ENCODE results near the gene SOX6.

Gene SOX6

DNA sequence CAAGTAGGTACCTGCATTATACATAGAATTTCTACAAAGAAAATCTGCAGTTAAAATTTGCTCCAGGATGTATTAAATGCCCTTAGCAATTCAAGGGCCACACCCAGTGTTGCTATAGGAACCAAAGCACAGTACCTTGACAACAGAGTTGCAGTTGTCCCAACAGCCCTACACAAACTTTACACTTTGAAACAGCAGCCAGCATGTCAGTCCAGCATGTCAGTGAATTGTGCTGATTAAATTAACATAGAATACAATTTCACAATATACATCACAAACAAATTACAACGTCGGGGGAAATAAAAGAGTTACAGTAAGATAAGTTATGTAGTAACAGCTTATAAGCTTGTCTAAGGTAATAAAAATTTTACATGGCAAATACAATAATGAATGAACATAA, 389.2 kb downstream of the SOX6 start:
- peaks cover 9% of the 10 kb centered on the region for H3K4me1 ChIP-seq (ENCODE audit: control insufficient read depth, insufficient read depth, low read length)
- H3K27me3 ChIP-seq (ENCODE audit: control insufficient read depth in 1 of 2, insufficient read depth in 2 of 2, low read length in 2 of 2): no peaks in the 10 kb centered on the region
- H3K36me3 ChIP-seq (ENCODE audit: control insufficient read depth in 2 of 2, insufficient read depth in 2 of 2, low read length in 2 of 2): no peaks in the 10 kb centered on the region
- H3K4me3 ChIP-seq (ENCODE audit: low read length in 2 of 2): no peak overlapping the region
- no peak overlapping the region for H3K9ac ChIP-seq (ENCODE audit: low read length in 2 of 2)
- no peak overlapping the region for H3K27ac ChIP-seq (ENCODE audit: low read length)
- H3K9me3 ChIP-seq (ENCODE audit: control insufficient read depth in 2 of 2, low read length in 2 of 2): no peaks in the 10 kb centered on the region

DNA sequence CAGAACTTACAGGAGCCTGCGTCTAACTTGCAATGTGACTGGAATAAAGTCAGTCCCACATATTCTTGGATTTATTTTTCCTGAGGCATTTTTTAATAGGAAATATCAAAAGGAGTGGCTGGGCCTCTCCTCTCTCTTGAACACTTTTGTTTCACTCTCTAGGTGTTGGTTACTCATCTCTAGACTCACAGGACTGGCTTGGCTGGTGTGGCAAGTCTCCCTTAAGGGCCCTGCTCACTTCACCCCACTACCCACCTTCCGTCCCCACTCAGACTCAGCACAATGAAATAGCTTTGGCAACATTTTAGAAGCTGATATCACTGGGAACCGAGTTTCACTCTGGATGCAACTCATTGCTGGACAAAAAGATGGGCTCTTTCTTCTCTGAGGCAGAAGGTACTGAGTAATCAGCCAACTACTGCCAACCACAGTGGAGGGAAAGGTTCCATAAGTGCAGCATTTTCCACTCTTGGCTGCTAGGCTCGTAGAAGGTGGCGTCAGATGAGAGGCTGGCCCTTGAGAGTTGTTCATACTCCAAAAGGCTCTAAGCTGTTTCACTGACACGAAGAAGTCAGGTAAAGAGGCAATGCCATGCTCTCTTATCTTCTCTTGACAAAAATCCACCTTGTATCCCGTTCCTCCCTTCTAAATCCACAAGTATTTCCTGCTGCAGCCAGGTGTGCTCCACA, 390.6 kb downstream of the SOX6 start:
- Histone ChIP-seq H3K27ac (ENCODE audit: low read length) (no peak overlapping the region), H3K4me3 (ENCODE audit: low read length in 2 of 2) (no peak overlapping the region), H3K9me3 (ENCODE audit: control insufficient read depth in 2 of 2, low read length in 2 of 2) (no peaks in the 10 kb centered on the region), H3K36me3 (ENCODE audit: control insufficient read depth in 2 of 2, insufficient read depth in 2 of 2, low read length in 2 of 2) (no peaks in the 10 kb centered on the region), H3K27me3 (ENCODE audit: control insufficient read depth in 1 of 2, insufficient read depth in 2 of 2, low read length in 2 of 2) (no peaks in the 10 kb centered on the region), H3K4me1 (ENCODE audit: control insufficient read depth, insufficient read depth, low read length) (peaks cover 9% of the 10 kb centered on the region), H3K9ac (ENCODE audit: low read length in 2 of 2) (no peak overlapping the region)

DNA sequence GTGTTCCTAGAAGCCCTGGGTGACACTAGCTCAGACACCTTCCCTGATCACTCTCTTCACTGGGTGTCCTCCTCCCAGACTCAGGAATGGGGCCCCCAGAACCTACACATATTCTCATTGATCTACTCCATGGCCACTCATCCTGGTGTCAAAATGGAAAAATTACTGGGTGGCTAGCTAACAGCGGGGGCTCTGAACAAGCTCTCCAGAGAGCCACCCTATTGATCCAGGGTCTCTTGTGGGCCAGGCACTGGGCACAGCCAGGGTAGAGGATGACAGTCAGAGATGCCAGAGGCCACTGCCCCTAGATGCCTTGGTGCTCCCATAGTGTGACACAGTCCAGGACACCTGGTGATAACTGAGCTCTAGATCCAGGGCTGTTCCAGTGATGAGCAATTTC, 393.1 kb downstream of the SOX6 start:
- no peaks in the 10 kb centered on the region for H3K36me3 ChIP-seq (ENCODE audit: control insufficient read depth in 2 of 2, insufficient read depth in 2 of 2, low read length in 2 of 2)
- H3K9me3 ChIP-seq (ENCODE audit: control insufficient read depth in 2 of 2, low read length in 2 of 2): no peaks in the 10 kb centered on the region

DNA sequence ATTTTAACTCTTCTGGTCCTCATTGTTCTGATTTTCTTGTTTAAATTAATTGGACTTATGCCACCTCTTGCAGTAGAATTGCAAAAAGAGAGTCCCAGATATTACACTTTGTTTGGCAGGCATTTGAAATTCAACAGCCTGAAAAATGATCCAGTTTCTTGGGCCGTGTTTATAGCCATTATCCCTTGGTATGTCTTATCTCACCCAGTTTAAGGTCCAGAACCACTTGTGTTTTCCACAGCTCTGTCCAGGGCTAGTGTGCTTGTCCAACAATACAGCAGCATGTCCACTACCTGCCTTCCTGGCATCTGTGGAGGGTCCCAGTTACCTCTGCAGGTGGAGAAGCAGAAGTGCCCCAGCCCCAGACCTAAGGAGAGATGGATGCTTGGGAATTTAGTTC, 397.4 kb downstream of the SOX6 start:
- Histone ChIP-seq H3K9ac (ENCODE audit: low read length in 2 of 2) (no peak overlapping the region), H3K9me3 (ENCODE audit: control insufficient read depth in 2 of 2, low read length in 2 of 2) (no peaks in the 10 kb centered on the region), H3K27ac (ENCODE audit: low read length) (no peak overlapping the region), H3K4me1 (ENCODE audit: control insufficient read depth, insufficient read depth, low read length) (no peaks in the 10 kb centered on the region), H3K36me3 (ENCODE audit: control insufficient read depth in 2 of 2, insufficient read depth in 2 of 2, low read length in 2 of 2) (no peaks in the 10 kb centered on the region), H3K27me3 (ENCODE audit: control insufficient read depth in 1 of 2, insufficient read depth in 2 of 2, low read length in 2 of 2) (no peaks in the 10 kb centered on the region), H3K4me3 (ENCODE audit: low read length in 2 of 2) (no peak overlapping the region)

More for the DNA sequence above, 393.1 kb downstream of the SOX6 start:
- H3K4me3 ChIP-seq (ENCODE audit: low read length in 2 of 2): no peak overlapping the region
- no peak overlapping the region for H3K27ac ChIP-seq (ENCODE audit: low read length)
- no peak overlapping the region for H3K9ac ChIP-seq (ENCODE audit: low read length in 2 of 2)
- peaks cover 4% of the 10 kb centered on the region for H3K4me1 ChIP-seq (ENCODE audit: control insufficient read depth, insufficient read depth, low read length)
- no peaks in the 10 kb centered on the region for H3K27me3 ChIP-seq (ENCODE audit: control insufficient read depth in 1 of 2, insufficient read depth in 2 of 2, low read length in 2 of 2)

DNA sequence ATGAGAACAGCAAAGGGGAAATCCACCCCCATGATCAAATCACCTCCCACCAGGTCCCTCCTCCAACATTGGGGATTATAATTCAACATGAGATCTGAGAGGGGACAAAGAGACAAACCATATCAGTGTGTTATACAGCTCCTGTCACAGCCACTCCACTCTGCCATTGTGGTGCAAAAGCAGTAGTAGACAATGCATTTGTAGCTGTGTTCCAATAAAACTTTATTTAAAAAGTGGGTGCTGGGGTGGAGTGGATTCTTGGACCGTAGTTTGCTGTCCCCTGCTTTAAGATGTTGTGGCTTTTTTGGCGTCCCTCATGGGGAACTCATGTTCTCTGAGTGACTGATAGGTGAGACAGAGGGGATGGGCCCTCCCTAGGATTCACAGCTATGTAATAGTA, 399.1 kb downstream of the SOX6 start:
- Histone ChIP-seq H3K9ac (ENCODE audit: low read length in 2 of 2) (no peak overlapping the region), H3K4me3 (ENCODE audit: low read length in 2 of 2) (no peak overlapping the region), H3K36me3 (ENCODE audit: control insufficient read depth in 2 of 2, insufficient read depth in 2 of 2, low read length in 2 of 2) (no peaks in the 10 kb centered on the region), H3K4me1 (ENCODE audit: control insufficient read depth, insufficient read depth, low read length) (no peaks in the 10 kb centered on the region), H3K27ac (ENCODE audit: low read length) (no peak overlapping the region), H3K9me3 (ENCODE audit: control insufficient read depth in 2 of 2, low read length in 2 of 2) (no peaks in the 10 kb centered on the region), H3K27me3 (ENCODE audit: control insufficient read depth in 1 of 2, insufficient read depth in 2 of 2, low read length in 2 of 2) (no peaks in the 10 kb centered on the region)

DNA sequence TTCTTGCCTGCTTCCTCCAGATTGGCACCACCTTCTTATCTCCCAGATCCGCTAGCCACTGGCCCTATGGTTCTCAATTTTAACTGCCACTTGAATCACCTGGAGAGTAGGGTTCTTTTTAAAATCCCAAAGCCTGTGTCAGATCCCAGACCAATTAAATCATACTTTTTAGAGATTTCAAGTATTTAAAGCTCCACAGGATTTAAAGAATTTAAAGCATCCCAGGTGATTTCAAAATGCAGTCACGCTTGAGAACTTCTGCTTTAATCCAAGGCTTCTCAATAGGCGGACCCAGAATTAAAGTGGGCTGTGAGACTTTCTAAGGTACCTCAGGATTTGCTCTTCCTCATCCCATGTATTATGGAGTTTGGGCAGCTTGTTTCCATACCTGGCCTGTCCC, 400.0 kb downstream of the SOX6 start:
- no peaks in the 10 kb centered on the region for H3K9me3 ChIP-seq (ENCODE audit: control insufficient read depth in 2 of 2, low read length in 2 of 2)
- H3K4me3 ChIP-seq (ENCODE audit: low read length in 2 of 2): no peak overlapping the region
- H3K27me3 ChIP-seq (ENCODE audit: control insufficient read depth in 1 of 2, insufficient read depth in 2 of 2, low read length in 2 of 2): no peaks in the 10 kb centered on the region
- H3K4me1 ChIP-seq (ENCODE audit: control insufficient read depth, insufficient read depth, low read length): peaks cover 2% of the 10 kb centered on the region
- H3K27ac ChIP-seq (ENCODE audit: low read length): no peak overlapping the region
- no peaks in the 10 kb centered on the region for H3K36me3 ChIP-seq (ENCODE audit: control insufficient read depth in 2 of 2, insufficient read depth in 2 of 2, low read length in 2 of 2)
- H3K9ac ChIP-seq (ENCODE audit: low read length in 2 of 2): no peak overlapping the region

DNA sequence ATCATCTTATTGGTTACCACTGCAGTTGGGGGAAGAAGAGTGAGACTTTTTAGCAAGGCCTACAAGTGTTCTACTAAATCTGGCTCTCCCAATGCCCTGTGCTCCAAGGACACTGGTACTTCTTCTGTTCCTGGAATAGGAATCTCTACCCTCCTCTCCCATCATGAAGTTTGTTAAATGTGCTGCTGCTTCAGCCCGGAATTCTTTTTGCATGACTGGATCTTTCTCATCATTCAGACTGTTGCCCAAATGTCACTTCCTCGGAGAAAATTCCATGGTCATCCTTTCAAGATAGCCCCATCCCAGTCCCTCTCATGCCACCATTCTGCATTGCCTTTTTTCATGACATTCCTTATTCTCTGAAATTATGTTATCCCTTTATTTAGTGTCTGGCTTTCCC, 400.8 kb downstream of the SOX6 start:
- H3K4me1 ChIP-seq (ENCODE audit: control insufficient read depth, insufficient read depth, low read length): peaks cover 7% of the 10 kb centered on the region
- H3K4me3 ChIP-seq (ENCODE audit: low read length in 2 of 2): no peak overlapping the region
- no peaks in the 10 kb centered on the region for H3K36me3 ChIP-seq (ENCODE audit: control insufficient read depth in 2 of 2, insufficient read depth in 2 of 2, low read length in 2 of 2)
- H3K9ac ChIP-seq (ENCODE audit: low read length in 2 of 2): no peak overlapping the region
- no peaks in the 10 kb centered on the region for H3K27me3 ChIP-seq (ENCODE audit: control insufficient read depth in 1 of 2, insufficient read depth in 2 of 2, low read length in 2 of 2)
- H3K27ac ChIP-seq (ENCODE audit: low read length): no peak overlapping the region
- H3K9me3 ChIP-seq (ENCODE audit: control insufficient read depth in 2 of 2, low read length in 2 of 2): no peaks in the 10 kb centered on the region

DNA sequence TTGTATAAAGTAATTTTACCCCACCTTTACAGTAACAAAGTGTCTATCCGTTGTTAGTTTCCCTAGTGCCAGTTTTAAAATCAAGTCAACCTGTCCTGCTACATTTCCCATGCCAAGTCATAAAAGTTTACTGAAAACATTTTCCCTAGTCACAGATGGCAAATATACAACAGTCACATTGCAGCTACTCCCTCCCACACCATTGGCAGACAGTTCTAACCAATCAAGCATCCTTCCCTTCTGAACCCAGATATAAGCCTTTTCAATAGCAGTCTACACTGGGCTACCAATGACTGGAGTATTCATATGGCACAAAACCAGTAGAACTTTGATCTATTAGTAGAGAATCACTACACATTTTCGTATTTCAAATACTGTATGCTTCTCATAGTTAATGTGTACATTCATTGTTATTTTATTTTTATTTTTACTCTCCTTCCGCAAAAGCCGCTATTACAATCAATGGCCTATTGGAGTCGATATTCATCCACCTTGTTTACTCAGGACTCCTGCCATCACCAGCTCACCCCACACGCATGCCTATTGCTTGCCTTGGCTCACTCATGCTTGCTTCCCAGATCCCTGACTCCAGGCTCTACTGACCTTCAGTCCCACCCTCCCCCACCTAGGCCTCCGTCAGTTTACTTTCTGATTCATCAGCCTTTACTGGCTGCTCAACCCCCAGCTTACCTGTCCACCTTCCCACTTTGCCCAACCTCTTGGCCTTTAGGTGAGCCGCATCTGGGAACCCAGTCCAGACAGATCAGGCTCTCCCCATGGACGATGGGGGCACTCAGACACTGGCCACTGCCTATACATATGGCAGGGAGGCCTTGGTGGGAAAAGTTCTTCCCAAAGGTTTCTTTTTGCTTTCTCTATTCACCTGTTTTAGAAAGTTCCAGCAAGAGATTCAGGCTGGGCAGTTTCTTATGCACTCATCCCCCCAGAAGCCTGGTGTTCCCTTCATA, 408.4 kb downstream of the SOX6 start:
- Histone ChIP-seq H3K9me3 (ENCODE audit: control insufficient read depth in 2 of 2, low read length in 2 of 2) (peaks cover 2 to 4% of the 10 kb centered on the region in 2 donors), H3K9ac (ENCODE audit: low read length in 2 of 2) (no peak overlapping the region), H3K4me3 (ENCODE audit: low read length in 2 of 2) (no peak overlapping the region), H3K36me3 (ENCODE audit: control insufficient read depth in 2 of 2, insufficient read depth in 2 of 2, low read length in 2 of 2) (no peaks in the 10 kb centered on the region), H3K27me3 (ENCODE audit: control insufficient read depth in 1 of 2, insufficient read depth in 2 of 2, low read length in 2 of 2) (no peaks in the 10 kb centered on the region), H3K4me1 (ENCODE audit: control insufficient read depth, insufficient read depth, low read length) (peaks cover 12% of the 10 kb centered on the region), H3K27ac (ENCODE audit: low read length) (no peak overlapping the region)

DNA sequence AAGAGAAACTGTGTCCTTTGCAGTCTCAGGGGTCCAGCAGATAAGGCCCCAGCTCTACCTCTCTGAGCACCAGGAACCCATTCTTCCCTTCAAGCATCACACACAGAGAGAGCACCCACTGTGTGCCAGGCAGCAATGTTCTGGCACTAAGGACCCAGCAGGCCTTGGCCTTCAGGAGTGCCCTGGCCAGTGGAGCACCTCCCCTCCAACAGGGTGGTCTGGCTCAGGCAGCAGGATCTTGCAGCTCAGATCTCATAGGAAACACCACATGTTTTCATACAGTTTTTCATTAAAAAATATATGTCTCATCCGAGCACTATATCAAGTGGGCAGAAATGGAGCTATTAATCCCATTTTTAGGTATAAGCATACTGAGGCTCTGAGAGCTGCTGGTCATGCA, 410.6 kb downstream of the SOX6 start:
- no peak overlapping the region for H3K9ac ChIP-seq (ENCODE audit: low read length in 2 of 2)
- H3K27me3 ChIP-seq (ENCODE audit: control insufficient read depth in 1 of 2, insufficient read depth in 2 of 2, low read length in 2 of 2): no peaks in the 10 kb centered on the region
- H3K36me3 ChIP-seq (ENCODE audit: control insufficient read depth in 2 of 2, insufficient read depth in 2 of 2, low read length in 2 of 2): no peaks in the 10 kb centered on the region
- no peak overlapping the region for H3K27ac ChIP-seq (ENCODE audit: low read length)
- H3K9me3 ChIP-seq (ENCODE audit: control insufficient read depth in 2 of 2, low read length in 2 of 2): peaks cover 2 to 4% of the 10 kb centered on the region in 2 donors
- peaks cover 5% of the 10 kb centered on the region for H3K4me1 ChIP-seq (ENCODE audit: control insufficient read depth, insufficient read depth, low read length)
- H3K4me3 ChIP-seq (ENCODE audit: low read length in 2 of 2): no peak overlapping the region

DNA sequence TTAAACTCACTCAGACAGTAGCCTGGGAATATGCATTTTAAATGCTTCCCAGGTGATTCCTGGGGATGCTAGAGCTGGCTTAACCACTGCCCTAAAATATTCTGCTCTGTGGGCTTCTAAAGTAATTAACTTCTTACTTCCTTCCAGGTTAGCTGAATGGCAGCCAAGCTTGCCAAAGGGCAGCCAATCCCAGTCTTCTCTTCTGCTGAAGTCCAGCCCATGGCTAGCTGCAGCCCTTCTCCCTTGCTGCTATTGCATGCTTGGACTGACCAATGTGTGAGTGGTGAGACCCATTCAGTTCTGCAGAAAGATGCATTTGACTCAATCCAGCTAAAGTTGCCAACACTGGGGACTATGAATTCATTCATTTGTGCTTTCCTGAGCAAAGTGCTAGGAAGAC, 411.9 kb downstream of the SOX6 start:
- H3K4me3 ChIP-seq (ENCODE audit: low read length in 2 of 2): no peak overlapping the region
- no peak overlapping the region for H3K27ac ChIP-seq (ENCODE audit: low read length)
- peaks cover 5% of the 10 kb centered on the region for H3K4me1 ChIP-seq (ENCODE audit: control insufficient read depth, insufficient read depth, low read length)
- H3K9ac ChIP-seq (ENCODE audit: low read length in 2 of 2): no peak overlapping the region
- no peaks in the 10 kb centered on the region for H3K36me3 ChIP-seq (ENCODE audit: control insufficient read depth in 2 of 2, insufficient read depth in 2 of 2, low read length in 2 of 2)
- H3K27me3 ChIP-seq (ENCODE audit: control insufficient read depth in 1 of 2, insufficient read depth in 2 of 2, low read length in 2 of 2): no peaks in the 10 kb centered on the region
- peaks cover 2 to 4% of the 10 kb centered on the region in 2 donors for H3K9me3 ChIP-seq (ENCODE audit: control insufficient read depth in 2 of 2, low read length in 2 of 2)
